Measurements from ENCODE around the gene SLC66A2.

Gene SLC66A2

DNA sequence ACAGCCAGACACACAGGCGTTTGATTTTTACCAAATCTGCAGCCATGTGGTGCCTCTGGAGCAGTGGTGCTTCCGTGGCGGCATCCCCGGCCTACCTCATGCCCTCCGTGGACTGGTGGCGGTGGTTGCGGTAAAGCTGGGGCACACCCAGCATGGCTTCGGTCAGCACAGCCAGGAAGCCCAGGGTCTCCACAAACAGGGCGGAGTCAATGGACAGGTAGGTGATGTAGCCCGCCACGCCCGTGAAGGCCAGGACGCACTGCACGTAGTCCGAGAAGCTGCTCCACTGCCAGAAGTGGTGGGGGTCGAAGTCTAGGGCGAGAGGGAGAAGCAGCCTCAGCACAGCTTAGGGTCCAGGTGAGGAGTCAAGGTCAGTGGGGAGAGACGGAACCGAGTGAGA, 32.4 kb downstream of the SLC66A2 start:
- DNase-seq (ENCODE audit: low read depth) = no peak

GRCh38 chr18:79918615-79919011, 32.8 kb downstream of the SLC66A2 start:
- no peak for DNase-seq (ENCODE audit: low read depth)

DNA sequence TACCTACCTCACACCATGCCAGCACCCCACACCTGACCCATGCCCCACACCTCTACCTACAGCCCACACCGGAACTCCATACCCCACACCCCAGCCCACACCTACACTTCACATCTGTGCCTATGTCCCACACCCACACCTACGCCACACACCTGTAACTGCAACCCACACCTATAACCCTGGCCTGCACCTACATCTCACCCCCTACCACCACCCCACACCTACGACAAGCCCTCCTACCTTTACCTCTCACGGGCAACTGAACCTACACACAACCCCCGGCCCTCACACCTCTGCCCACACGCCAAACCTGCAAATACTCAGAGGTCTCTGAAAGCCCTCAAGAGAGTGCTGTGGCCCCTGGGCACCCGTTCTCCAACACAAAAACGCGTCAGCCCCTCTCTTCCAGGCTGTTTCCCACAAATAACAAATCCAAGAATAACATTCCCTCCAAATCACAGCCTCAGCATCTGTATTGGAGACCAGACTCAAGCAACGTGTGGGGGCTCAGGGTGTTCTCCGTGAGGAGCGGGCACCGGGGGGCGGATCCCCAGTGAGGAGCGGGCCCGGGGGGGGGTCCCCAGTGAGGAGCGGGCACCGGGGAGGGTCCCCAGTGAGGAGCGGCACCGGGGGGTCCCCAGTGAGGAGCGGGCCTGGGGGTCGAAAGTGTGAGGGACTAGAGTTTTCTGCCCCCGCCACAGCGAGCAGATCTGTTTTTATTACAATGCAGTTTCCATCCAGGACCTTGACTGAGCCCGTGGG, 33.4 kb downstream of the SLC66A2 start:
- DNase-seq (ENCODE audit: low read depth) = no peak

GRCh38 chr18:79917169-79917852, 34.1 kb downstream of the SLC66A2 start:
- DNase-seq (ENCODE audit: low read depth) = no peak

DNA sequence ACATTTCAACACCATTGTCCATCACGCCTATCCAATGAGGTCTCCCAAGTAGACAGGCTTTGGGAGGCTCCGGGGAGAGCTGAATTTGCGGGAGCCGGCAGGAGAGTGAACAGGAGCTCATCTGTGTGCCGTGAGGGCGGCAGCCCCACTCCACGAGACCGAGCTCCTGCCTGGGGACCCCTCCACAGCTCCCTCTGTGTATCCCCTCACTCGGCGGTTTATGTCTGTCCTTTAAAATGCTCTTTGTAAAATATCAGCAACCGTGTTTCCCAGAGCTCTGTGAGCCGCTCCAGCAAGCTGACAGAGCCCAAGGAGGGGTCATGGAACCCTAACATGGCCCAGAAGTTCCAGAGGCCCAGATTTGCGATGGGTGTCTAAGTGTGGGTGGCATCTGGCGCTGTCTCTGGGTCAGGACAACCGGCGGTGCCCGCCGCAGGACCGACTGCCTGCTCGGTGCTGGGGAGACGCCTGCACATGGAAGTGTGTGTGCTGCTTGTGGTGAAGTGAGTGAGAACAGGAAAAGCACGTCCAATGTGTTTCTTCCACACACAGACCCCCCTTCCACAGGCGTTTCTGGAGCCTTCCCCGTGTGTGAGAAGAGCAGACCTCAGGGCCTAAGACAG, 34.8 kb downstream of the SLC66A2 start:
- no peak for DNase-seq (ENCODE audit: low read depth)

- no peak for DNase-seq (ENCODE audit: low read depth)
Observed at GRCh38 chr18:79916128-79916494, 35.3 kb downstream of the SLC66A2 start.

GRCh38 chr18:79915161-79916127, 36.0 kb downstream of the SLC66A2 start:
- no peak for DNase-seq (ENCODE audit: low read depth)

DNA sequence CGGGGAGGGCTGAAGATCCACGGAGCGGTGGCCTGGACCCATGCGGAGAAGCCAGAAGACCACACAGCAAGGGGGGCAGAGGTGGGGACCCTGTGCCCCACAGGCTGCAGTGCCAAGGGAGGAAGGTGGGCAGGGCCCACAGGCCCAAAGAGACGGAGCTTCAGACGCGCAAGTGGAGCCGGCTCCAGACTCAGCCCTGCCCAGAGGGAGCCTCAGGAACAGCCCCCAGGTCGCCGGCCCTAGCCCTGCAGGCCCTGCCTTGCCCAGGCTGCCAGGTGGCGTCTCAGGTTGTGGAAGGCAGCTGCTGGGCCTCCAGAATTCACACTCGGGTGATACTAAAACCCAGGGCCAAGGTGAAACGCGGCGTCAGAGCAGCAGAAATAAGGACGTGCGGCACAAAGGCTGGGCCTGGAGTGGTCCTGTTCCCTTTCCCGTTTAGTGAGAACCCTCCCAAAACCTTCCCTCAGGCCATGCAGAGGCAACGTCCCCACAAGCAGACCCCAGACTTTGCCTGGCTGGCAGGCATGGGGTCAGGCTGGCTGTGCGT, 36.8 kb downstream of the SLC66A2 start:
- DNase-seq (ENCODE audit: low read depth) = no peak

GRCh38 chr18:79912994-79913831, 38.2 kb downstream of the SLC66A2 start:
- DNase-seq (ENCODE audit: low read depth) = no peak

DNA sequence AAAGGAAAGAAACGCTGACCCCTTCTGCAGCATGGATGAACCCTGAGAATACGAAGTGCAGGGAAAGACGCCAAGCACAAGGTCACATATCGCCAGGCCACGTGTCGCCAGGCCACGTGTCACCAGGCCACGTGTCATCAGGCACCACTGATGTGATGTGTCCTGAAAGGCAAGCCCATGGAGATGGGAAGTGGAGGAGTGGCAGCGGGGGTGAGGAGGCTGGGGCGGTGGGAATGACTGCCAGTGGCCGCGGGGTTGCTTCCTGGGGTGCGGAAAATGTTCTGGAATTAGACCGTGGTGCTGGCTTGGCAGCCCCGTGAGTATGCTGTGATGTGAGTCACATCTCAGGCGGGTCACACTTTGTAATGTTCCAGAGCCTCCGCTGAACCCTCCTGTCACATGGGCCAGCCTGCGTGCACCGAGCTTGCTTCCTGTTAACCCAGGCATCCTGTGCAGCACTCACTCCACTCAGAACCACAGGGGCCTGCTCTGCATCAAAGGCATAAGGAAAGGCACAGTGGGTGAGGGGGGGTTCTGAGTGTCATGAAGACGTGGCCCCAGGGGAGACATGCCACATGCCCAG, 39.0 kb downstream of the SLC66A2 start:
- no peak for DNase-seq (ENCODE audit: low read depth)

DNA sequence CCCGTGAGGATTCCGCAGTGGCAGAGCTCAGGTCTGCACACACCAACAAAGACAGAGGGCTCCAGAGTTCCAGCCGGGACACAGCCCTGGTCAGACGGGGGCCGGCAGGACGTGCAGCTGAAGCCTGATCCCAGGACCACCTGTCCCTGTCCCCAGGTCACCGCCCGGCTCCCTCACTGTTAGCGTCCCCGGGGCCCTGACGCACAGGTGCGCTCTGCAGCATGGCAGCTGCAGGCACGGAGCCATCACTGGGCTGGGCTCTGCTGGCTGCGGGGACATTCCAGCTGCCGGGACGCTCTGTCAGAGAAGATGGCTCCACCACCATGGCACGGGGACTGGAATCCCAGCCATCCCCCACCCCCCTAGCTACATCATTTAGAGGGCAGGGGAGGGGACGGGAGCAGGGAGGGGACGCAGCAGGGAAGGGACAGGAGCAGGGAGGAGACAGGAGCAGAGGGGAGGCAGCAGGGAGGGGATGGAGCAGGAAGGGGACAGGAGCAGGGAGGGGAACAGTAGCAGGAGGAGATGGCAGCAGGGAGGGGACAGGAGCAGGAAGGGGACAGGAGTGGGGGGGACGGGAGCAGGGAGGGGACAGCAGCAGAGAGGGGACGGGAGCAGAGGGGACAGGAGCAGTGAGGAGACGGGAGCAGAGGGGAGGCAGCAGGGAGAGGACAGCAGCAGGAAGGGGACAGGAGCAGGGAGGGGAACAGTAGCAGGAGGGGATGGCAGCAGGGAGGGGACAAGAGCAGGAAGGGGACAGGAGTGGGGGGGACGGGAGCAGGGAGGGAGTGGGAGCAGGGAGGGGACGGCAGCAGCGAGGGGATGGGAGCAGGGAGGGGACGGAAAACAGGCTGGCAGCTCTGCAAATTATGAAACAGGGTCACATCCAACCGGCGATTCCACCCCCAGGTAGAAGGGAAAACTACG, 39.8 kb downstream of the SLC66A2 start:
- no peak for DNase-seq (ENCODE audit: low read depth)

DNA sequence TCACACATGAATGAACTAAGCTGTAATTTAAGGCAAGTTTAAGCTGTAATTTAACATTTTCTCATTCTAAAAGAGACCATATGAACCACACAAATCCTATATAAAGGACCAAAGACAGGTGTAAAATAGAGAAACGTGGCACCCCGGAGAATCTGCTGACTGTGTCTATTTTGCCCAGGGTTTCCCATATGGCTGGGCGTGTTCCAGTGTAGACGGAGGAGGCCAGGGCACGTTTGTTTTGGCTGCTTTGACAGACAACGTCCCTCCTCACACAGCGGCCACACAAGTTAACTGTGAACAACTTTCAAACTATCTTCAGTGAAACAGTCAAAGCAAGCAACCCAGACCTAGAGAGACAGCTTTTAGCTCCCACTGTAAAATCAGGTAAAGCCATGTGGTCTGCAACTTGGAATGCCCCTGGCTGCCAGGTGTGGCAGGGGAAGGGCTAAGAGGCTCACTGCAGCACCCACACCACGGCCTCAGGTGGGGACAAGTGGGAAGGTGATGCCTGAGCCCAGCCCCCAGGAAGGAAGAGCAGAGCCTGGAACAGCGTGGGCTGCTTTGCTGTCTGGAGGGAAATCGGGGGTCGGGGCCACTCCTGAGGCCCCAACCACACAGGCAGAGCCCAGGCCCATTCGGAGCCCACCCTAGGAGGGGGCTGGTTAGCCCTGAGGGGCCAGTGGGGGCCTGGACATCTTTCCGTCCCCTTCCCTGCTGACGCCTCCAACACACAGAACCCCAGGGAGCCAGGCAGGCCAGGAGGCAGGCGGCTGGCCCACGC, 40.7 kb downstream of the SLC66A2 start:
- no peak for DNase-seq (ENCODE audit: low read depth)

DNA sequence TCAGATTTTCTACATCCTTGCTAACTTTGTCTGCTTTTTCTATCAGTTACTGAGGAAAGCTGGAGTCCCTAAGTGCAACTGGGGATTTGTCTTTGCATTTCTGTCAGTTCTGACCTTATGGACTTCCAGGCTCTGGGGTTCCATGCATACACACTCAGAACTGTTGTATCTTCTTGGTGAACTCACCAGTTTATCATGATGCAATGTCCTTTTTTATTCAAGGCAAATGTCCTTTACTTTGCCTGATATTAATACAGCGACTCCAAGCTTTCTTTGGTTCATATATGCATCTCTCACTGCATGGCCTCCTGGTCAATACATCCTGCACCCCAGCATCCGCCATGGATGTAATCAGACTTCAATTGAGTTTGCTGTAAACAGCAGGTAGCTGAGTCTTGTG, 44.7 kb downstream of the SLC66A2 start:
- DNase-seq (ENCODE audit: low read depth) = no peak

DNA sequence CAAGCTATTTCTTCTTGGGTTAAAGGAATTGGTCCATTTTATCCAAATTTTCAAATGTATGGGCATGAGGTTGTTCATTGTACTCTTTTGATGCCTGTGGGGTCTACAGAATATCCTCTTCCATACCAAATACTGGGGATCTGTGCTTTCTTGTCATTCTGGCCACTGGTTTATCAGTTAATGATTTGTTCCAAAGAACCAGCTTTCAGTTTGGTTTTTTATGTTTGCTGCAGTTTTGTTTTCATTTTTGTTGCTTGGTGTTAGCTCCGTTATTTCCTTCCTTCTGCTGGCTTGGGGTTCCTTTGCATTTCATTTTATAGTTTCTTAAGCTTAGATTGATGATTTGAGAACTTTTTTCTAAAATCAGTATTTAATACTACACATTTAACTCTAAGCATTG, 45.5 kb downstream of the SLC66A2 start:
- DNase-seq (ENCODE audit: low read depth) = no peak

DNA sequence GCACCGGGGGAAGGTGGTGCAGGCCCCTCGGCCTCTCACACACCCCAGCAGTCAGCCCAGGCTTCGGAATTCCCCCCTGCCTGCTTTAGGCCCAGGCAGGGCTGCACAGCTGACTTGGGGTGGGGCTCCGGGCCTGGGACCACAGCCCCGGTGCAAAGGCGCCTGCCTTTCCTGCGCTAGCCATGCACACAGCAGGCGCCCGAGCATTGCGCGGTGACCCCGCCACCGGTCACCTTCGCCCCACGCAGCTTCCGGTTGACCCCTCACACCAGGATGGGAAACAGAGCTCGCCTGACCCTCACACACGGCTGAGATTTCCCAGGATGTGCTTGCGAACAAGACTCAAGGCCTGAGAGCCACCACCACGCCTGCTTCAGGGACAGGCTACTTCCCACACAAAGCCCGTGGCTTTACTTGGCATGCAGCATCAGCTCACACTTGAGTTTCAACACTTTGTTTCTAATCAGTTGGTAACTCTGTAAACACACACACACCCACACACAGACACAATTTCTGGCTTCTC, 46.0 kb downstream of the SLC66A2 start:
- DNase-seq (ENCODE audit: low read depth) = no peak

DNA sequence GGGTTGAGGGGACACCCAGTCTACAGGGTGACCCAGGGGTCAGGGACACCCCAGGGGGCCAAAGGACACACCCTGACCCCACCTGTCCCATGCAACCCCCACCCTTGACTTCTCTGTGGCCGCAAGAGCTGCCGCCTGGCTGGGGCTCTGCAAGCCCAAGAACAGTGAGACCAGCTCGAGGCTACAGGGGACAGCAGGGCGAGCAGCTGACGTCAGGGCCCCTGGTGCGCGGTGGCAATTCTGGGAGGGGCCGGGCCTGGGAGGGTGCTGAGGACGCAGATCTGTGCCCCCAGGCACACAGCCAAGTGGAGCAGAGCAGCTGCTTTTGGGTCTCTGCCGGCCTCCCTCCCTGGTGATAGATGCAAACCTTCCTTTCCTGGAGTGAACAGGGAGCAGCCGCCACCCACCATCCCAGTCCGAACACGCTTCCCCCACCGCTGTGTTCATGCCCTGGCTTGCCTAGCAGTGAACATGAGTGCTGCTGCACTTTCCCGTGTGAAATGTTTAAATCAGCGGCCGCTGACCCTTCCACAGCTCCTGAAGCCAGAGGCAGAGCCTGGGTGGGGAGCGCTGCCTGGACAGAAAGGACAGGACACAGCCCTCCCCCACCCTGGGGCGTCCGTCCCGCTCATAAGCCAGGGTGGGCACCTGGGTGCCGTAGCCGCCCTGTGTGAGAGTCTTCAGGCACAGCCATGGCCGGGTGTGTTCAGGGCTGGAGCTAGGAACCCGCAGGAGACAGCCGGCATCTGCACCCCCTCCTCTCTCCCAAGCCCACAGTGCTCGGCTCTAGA, 46.9 kb downstream of the SLC66A2 start:
- no peak for DNase-seq (ENCODE audit: low read depth)

DNA sequence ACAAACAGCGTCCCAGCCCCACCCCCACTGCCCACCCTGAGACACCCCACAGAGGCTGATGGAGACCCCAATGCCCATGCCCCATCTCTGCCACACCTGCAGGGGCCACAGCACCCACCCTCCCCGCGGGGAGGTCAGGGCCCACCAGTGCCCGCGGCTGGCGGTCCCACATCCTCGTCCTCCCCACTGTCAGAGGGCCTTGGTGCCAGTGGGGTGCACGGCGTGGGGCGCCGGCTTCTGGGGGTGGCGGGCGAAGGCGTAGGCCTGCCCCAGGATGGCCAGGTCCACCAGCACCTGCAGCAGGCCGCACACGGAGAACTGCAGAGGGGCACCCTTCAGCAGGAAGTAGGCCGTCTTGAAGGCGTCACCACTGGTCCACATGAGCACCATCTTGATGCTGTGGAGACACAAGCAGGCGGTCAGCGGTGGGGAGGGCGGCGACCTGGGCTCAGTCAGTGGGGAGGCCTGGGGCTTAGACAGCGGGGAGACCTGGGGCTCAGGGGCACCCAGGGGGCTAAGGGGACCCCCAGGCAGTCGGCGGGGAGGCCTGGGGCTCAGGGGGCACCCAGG, 47.6 kb downstream of the SLC66A2 start:
- no peak for DNase-seq (ENCODE audit: low read depth)
